ENCODE measurements around the gene NTN1.

The NTN1 gene

GRCh38 chr17:9170336-9170735, 149.0 kb downstream of the NTN1 start:
- DNase-seq = no peak

GRCh38 chr17:9170853-9171252, 149.5 kb downstream of the NTN1 start:
- DNase-seq = no peak

- DNase-seq = no peak
Measured at GRCh38 chr17:9173386-9173983, 152.2 kb downstream of the NTN1 start.

DNA sequence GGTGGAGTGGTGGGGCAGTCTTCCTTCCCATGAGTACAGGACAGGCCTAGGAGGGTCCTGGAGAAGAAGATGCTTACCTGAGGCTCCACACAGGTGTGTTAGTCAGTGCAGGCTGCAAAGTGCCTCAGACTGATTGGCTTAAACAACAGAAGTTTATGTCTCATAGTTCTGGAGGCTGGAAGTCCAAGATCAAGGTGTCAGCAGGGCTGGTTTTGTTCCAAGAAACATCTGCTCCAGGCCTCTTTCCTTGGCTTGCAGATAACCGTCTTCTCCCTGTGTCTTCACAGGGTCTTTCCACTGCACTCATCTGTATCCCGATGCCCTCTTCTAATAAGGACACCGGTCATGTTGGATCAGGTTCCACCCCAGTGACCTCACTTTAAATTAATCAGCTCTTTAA, 153.0 kb downstream of the NTN1 start:
- DNase-seq = no peak

DNA sequence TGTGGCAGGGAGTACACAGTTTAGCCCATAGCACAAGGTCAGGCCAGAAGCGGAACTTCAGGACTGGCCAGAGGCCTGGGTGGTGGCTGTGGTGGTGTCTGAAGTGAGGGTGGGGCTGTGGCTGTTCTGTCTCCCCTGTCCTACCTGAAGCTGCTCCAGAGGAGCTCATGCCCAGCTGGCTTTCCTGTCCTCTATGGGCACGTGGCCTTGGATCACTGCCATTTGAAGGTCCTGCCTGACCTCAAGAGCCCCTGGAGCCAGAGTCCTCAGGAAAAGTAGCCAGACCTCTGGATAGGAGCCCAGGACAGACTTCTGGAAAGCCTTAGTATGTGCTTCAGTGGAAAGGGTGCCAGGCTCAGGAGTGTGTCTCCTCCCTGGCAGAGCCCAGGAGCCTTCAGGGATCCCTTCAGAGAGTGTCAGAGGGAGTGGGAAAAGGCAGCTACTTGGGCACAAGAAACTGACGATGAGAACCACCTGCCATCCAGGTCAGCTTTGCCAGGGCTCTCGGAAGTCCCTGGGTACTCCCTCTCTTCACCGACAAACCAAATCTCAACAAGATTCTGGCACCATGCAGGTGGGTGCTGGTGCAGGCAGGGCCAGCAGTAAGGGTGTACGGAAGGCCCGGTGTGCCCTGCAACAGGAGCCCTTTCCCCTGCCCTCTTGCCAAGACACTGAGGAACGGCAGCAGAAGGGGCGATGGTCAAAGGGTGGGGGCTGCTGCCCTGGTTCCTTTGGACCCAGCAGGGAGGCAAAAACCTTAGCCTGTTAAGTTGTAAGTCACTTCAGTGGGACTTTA, 153.7 kb downstream of the NTN1 start:
- DNase-seq = no peak

DNA sequence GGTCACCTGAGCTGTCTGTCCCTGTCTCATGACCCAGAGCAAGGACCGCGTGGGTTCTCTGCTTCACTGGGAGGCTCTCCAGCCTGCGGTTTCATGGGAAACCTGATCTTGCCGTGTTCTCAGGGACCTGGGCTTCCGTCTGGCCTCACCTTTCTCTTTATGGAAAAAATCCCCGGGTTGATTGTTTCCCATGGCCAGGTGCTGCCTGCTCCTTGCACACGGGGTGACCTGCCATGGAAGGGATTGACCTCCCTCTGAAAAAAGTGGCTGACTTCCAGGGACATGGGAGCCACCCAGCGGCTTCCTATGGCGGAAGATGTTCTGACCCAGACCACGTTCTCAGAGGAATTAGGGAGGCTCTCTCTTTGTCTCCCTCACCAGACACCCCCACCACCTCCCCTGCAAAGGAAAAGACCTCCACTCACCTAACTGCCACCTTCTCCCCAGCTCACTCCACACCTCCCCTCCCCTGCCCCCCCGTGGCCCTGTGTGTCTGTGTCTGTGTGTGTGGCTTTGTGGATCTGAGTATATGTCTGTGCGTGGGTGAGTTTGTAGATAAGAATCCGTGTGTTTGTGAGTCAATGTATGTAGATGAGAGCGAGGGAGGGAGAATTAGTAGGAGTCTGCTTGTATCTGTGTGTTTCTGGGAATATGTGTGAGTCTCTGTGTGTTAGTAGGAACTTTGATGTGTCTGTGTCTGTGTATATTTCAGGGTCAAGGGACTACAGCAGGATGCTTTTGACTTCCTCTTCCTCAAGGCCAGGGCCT, 154.6 kb downstream of the NTN1 start:
- DNase-seq = no peak

- no peak for DNase-seq
Measured at GRCh38 chr17:9177212-9177611, 155.9 kb downstream of the NTN1 start.

GRCh38 chr17:9178319-9178718, 157.0 kb downstream of the NTN1 start:
- DNase-seq = no peak

- DNase-seq = no peak
Measured at GRCh38 chr17:9179602-9180001, 158.3 kb downstream of the NTN1 start.

- DNase-seq = no peak
Measured at GRCh38 chr17:9181640-9182039, 160.3 kb downstream of the NTN1 start.

- no peak for DNase-seq
Measured at GRCh38 chr17:9183306-9183705, 162.0 kb downstream of the NTN1 start.

DNA sequence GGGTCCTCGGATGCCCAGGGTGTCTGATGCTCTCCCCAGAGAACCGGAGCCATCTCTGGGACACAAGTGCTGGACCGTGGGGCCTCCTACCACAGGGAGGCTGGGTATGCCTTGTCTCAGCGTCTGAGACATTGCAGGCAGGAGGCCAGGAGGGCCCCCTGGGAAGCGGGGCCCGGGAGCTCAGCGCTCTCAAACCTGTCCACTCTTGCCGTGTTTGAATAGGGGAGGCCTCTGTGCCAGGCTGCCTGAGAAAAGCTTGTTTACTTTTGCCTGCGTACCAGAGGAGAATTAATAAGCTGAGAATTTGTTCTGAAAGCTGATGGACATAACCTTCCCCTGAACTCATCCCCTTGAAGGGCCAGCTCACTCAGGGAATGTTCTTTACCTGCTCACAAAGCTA, 163.8 kb downstream of the NTN1 start:
- DNase-seq = no peak

GRCh38 chr17:9185688-9186284, 164.5 kb downstream of the NTN1 start:
- DNase-seq = no peak

DNA sequence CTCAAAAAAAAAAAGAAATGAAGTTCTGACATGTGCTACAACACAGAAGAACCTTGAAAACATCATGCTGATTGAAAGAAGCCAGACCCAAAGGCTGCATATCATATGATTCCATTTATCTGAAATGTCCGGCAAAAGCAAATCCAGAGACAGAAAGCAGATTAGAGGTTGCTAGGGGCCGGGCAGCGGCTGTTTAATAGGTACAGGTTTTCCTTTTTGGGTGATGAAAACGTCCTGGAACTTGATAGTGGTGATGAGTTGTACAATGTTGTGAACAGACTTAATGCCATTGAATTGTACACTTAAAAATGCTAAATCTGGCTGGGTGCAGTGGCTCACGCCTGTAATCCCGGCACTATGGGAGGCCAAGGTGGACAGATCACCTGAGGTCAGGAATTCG, 166.5 kb downstream of the NTN1 start:
- DNase-seq = no peak

- no peak for DNase-seq
Measured at GRCh38 chr17:9188367-9188766, 167.1 kb downstream of the NTN1 start.

- no peak for DNase-seq
Measured at GRCh38 chr17:9189870-9190269, 168.6 kb downstream of the NTN1 start.

DNA sequence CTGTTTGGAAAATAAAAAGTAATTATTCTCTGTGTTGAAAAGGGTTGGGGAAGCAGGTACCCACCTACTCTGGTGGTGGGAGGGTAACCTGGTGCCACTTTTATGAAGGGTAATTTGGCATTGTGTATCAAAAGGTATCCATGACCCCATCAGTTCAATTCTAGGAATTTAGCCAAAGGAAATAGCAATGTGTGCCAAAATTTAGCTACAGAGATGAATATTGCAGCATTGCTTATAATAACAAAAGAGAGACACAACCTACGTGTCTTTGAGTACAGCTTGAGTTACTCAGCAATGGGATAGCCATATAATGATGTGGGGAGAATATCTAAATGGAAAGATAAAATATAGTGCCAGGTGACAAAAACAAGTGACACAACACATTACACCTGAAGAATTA, 170.7 kb downstream of the NTN1 start:
- no peak for DNase-seq

DNA sequence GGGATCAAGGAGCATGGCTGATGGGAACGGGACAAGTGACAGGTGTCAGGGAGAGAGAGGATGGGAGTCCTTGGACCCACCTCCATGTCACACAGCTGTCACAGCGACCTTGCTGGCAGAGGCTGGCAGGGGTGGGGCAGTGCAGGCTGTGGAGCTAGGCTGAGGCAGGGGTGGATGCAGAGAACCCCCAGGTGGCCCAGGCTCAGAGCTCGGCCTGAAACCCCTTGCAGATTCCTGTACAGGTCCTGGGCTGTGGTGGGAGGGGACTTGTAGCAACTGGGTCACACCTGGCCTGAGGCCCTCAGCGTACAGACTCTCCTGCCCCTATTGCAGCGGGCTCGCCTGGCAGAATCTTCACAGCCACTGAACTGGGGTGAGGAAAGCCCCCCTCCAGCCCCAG, 174.1 kb downstream of the NTN1 start:
- DNase-seq = peak; percentile 12

- peak; percentile 8 for DNase-seq
Measured at GRCh38 chr17:9195961-9196670, 174.8 kb downstream of the NTN1 start.

GRCh38 chr17:9199571-9200551, 178.6 kb downstream of the NTN1 start:
- peak; percentile 63 for DNase-seq

DNA sequence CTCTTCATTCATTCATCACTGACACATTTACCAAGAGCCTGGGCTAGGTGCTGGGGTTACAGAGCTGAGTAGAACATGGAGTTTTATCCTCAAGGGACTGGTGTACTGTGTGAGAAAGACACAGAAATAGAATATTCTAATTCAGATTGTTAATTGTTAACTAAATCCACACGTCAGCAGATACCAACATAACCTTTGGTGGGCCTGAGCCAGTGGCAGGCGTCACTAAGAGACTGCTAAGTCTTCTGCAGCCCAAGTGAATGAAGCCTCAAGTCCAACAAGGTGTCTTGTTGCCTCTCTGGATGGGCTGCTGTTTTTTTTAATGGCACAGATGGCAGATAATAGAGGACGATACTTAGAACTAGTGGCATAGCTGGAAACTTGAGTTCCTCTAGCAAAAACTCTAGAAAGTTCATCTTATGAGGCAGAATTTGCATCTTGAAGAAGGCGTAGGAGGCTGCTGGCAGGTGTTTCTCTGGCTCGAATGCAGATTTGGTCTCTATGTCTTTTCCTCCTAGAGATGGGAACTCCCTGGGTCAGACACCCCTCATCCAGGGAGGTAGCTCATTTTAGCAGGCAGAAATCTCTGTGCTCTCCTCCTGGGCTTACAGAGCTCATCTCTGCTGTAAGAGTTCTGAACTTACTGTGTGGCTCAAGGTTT, 179.5 kb downstream of the NTN1 start:
- DNase-seq = peak; percentile 2

Data from NCI-H524 treated with DMSO at 0.1 percent for 48 hours (cell line).